ENCODE results near the gene RPL28.

- TF ChIP-seq ZNF350 (CRISPR knock-in tag; IDR thresholded peaks at IDR 0.05; ENCODE audit: borderline replicate concordance, low read depth) (no peak), ZNF263 (CRISPR knock-in tag; IDR thresholded peaks at IDR 0.05) (no peak), BCL3 (CRISPR knock-in tag; IDR thresholded peaks at IDR 0.05) (no peak), CTCF (CRISPR knock-in tag; IDR thresholded peaks at IDR 0.05) (no peak), CBFB (CRISPR knock-in tag; IDR thresholded peaks at IDR 0.05) (no peak), HCFC1 (IDR thresholded peaks at IDR 0.05; ENCODE audit: low read depth, low read length) (no peak), ZNF772 (CRISPR knock-in tag; IDR thresholded peaks at IDR 0.05) (no peak), MED1 (CRISPR knock-in tag; IDR thresholded peaks at IDR 0.05) (no peak)
These were observed 34.0 kb downstream of the RPL28 start for GRCh38 chr19:55419624-55420236.

All from HepG2 (cell line).